Ovary (tissue), 9 donors: ENCODE measurements around the gene RNF40. TPM values are rescaled to one million over a fixed set of nuclear protein-coding genes. Genes with fewer than 3 reads are reported as not detected.

Experiments used
- DNase-seq, 5 donors: peaks; one replicate each; pipeline ENCODE4 v3.0.0-alpha.2; 2019 to 2020
- H3K27ac ChIP-seq, 2 donors: fragments of 200-600 bp; one replicate each; pipeline versions ENCODE4 v1.5.1 to v1.8.0; 2019 to 2022
- H3K27me3 ChIP-seq: fragments of 200-600 bp; one replicate; pipeline ENCODE4 v1.8.0; 2022
- H3K36me3 ChIP-seq: fragments of 200-600 bp; sonication (generic); one replicate; pipeline ENCODE4 v1.5.1; 2019
- H3K4me1 ChIP-seq: one replicate; pipeline ENCODE4 v1.8.1; 2013; ENCODE audit warnings: mild to moderate bottlenecking, moderate library complexity; ENCODE audit not compliant: insufficient read depth
- H3K4me3 ChIP-seq: fragments of 200-600 bp; sonication (generic); one replicate; pipeline ENCODE4 v1.5.1; 2017
- H3K9me3 ChIP-seq, 2 donors: fragments of 200-600 bp in 1 of 2; sonication (generic) in 1 of 2; one replicate each; pipeline versions ENCODE4 v1.5.1 to v1.8.1; 2013 to 2019; ENCODE audit warnings: mild to moderate bottlenecking in 1 of 2, moderate library complexity in 1 of 2
- EP300 ChIP-seq: sonication (generic); formaldehyde crosslinking; IDR thresholded peaks from one replicate; pipeline ENCODE4 v1.6.1; 2017; ENCODE audit warnings: antibody characterized with exemption
- POLR2A ChIP-seq: fragments of 450-650 bp; IDR thresholded peaks from one replicate; pipeline ENCODE4 v1.6.1; 2017; ENCODE audit warnings: antibody characterized with exemption, mild to moderate bottlenecking, moderate library complexity
- WGBS, 3 donors: extraction: QIAGEN DNeasy Blood & Tissue Kit in 1 of 3; methylation state at CpG; one replicate each; pipeline versions ENCODE4 v1.1.5 to v1.1.7; 2013 to 2017; 5-methylcytosine and 5-hydroxymethylcytosine counted together
- intact Hi-C, 4 donors: fragments of 100-400 bp; cut with DNase I; formaldehyde crosslinking; loops; one replicate each; pipeline versions ENCODE4 v1.11.0 to v1.15.1; 2022 to 2023
- polyA plus RNA-seq, 2 donors: library from polyadenylated mRNA; stranded (reverse); fragments of 200-250 nt in 1 of 2; fragments of 350-450 nt in 1 of 2; fragmentation: Illumina TruSeq in 1 of 2; extraction: RNeasy Lipid Tissue Mini Kit (QIAGEN cat#74804) in 1 of 2; gene quantifications; one replicate each; pipeline ENCODE4 v1.2.3, GENCODE V29; 2013 to 2014
- total RNA-seq, 7 donors: library from RNA; depleted of rRNA in 2 of 7; stranded (reverse); fragments of >200 nt in 2 of 7; fragmentation: NEBNext Ultra II Directional in 3 of 7; extraction: Animal tissue kit (Norgen Biotek cat#: 25700) in 3 of 7; gene quantifications; one replicate each; pipeline versions ENCODE4 v1.1.0 to v1.2.4, GENCODE V29; 2016 to 2023
- TF ChIP-seq, protein P1 (sequence below), 3 donors: fragments of 450-650 bp in 2 of 3; fragments of 200-600 bp in 1 of 3; IDR thresholded peaks; one replicate each; pipeline versions ENCODE4 v1.5.1 to v1.8.0; 2016 to 2022; ENCODE audit warnings: antibody characterized with exemption in 3 of 3, mild to moderate bottlenecking in 1 of 3
- donor health status: DM: no; HTN: no; CAD: no; lungs with moderate emphysema.
- donor health status: DM: no; HTN: no; CAD: no.
- donor health status: Bipolar disorder and iron deficiency.
- donor health status: DM: yes; HTN: yes; CAD: no.
- donor health status: DM: no; HTN: no; CAD: no.
- donor health status: DM: yes; HTN: yes; CAD: no.

RNF40 gene
- total and polyA plus RNA-seq, 9 donors, result 67.2 to 143 (median 94.3) TPM

- 86 to 88% (median 86%) methylated on average over 16 to 18 of the region's 18 CpGs for WGBS, 3 donors
- intact Hi-C loops, result no loop called here
- TF ChIP-seq POLR2A (no peak), EP300 (no peak)
- TF ChIP-seq, protein P1, sequence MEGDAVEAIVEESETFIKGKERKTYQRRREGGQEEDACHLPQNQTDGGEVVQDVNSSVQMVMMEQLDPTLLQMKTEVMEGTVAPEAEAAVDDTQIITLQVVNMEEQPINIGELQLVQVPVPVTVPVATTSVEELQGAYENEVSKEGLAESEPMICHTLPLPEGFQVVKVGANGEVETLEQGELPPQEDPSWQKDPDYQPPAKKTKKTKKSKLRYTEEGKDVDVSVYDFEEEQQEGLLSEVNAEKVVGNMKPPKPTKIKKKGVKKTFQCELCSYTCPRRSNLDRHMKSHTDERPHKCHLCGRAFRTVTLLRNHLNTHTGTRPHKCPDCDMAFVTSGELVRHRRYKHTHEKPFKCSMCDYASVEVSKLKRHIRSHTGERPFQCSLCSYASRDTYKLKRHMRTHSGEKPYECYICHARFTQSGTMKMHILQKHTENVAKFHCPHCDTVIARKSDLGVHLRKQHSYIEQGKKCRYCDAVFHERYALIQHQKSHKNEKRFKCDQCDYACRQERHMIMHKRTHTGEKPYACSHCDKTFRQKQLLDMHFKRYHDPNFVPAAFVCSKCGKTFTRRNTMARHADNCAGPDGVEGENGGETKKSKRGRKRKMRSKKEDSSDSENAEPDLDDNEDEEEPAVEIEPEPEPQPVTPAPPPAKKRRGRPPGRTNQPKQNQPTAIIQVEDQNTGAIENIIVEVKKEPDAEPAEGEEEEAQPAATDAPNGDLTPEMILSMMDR (IDR thresholded peaks at IDR 0.05), result no peak
- Histone ChIP-seq H3K4me3 (no peak overlapping the region), H3K27me3 (no peaks in the 10 kb centered on the region), H3K4me1 (no peaks in the 10 kb centered on the region), H3K9me3 (no peaks in the 10 kb centered on the region), H3K36me3 (no peaks in the 10 kb centered on the region), H3K27ac (no peak overlapping the region)
- peak in 2 of 5 donors; percentile 12 to 33 for DNase-seq
Measured at GRCh38 chr16:30767767-30768465, 5.8 kb downstream of the RNF40 start.

GRCh38 chr16:30768583-30769181 lies 6.6 kb downstream of the RNF40 start:
- Histone ChIP-seq H3K27me3 (no peaks in the 10 kb centered on the region), H3K36me3 (no peaks in the 10 kb centered on the region), H3K9me3 (no peaks in the 10 kb centered on the region), H3K27ac (no peak overlapping the region), H3K4me3 (no peak overlapping the region), H3K4me1 (no peaks in the 10 kb centered on the region)
- 88 to 94% (median 94%) methylated on average over 23 of the region's 23 CpGs for WGBS, 3 donors
- TF ChIP-seq EP300 (no peak), POLR2A (no peak)
- TF ChIP-seq, protein P1 (IDR thresholded peaks at IDR 0.05), result no peak
- DNase-seq, result peak in 2 of 5 donors; percentile 12 to 34
- intact Hi-C loops, result no loop called here

DNA sequence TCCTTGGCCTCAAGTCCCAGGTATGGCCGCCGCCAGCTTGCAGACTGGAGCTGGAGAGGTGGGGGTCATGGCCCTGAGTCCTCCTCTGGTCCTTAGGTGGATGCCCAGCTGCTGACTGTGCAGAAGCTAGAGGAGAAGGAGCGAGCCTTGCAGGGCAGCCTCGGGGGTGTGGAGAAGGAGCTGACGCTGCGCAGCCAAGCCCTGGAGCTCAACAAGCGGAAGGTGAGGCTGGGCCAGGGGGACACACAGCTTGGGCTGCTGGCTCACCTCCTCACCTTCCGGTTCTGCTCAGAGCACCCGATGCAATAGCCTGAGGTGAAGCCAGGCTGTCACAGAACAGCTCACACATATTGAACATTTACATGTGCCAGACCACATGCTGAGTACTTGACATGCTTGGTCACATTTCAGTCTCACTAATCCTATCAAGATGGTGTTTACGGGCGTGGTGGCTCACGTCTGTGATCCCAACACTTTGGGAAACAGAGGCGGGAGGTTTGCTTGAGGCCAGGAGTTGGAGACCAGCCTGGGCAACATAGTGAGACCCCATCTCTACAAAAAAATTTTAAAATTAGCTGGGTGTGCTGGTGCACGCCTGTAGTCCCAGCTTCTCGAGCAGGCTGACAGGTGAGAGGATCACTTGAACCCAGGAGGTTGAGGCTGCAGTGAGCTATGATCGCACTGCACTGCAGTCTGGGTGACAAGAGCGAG lies 7.4 kb downstream of the RNF40 start:
- Histone ChIP-seq H3K4me1 (no peaks in the 10 kb centered on the region), H3K4me3 (no peak overlapping the region)
- intact Hi-C loops, result no loop called here

GRCh38 chr16:30771726-30772125 lies 9.6 kb downstream of the RNF40 start:
- peak in 1 of 5 donors; percentile 30 for DNase-seq
- intact Hi-C loops, result no loop called here
- Histone ChIP-seq H3K36me3 (no peaks in the 10 kb centered on the region), H3K9me3 (no peaks in the 10 kb centered on the region), H3K27me3 (no peaks in the 10 kb centered on the region), H3K4me3 (no peak overlapping the region), H3K4me1 (peaks cover 7% of the 10 kb centered on the region), H3K27ac (no peak overlapping the region)
- TF ChIP-seq POLR2A, result no peak
- TF ChIP-seq, protein P1 (IDR thresholded peaks at IDR 0.05), result no peak
- TF ChIP-seq EP300, result no peak
- 78 to 86% (median 85%) methylated on average over 13 to 14 of the region's 14 CpGs for WGBS, 3 donors

More for the DNA sequence above, 7.4 kb downstream of the RNF40 start:
- H3K36me3 ChIP-seq, result no peaks in the 10 kb centered on the region
- no peak overlapping the region for H3K27ac ChIP-seq
- peak in 2 of 5 donors; percentile 16 to 35 for DNase-seq
- WGBS, 3 donors, result 91 to 93% (median 92%) methylated on average over 17 of the region's 17 CpGs
- TF ChIP-seq POLR2A, result no peak
- TF ChIP-seq EP300, result no peak
- TF ChIP-seq, protein P1 (IDR thresholded peaks at IDR 0.05), result no peak
- no peaks in the 10 kb centered on the region for H3K9me3 ChIP-seq
- no peaks in the 10 kb centered on the region for H3K27me3 ChIP-seq
